ENCODE results near the gene SYT9.

SYT9 gene

GRCh38 chr11:7253800-7254199 is 2.1 kb downstream of the SYT9 start:
- H3K4me3 ChIP-seq (ENCODE audit: control insufficient read depth, low read depth, low read length), result no peak overlapping the region
- TF ChIP-seq, protein P1, sequence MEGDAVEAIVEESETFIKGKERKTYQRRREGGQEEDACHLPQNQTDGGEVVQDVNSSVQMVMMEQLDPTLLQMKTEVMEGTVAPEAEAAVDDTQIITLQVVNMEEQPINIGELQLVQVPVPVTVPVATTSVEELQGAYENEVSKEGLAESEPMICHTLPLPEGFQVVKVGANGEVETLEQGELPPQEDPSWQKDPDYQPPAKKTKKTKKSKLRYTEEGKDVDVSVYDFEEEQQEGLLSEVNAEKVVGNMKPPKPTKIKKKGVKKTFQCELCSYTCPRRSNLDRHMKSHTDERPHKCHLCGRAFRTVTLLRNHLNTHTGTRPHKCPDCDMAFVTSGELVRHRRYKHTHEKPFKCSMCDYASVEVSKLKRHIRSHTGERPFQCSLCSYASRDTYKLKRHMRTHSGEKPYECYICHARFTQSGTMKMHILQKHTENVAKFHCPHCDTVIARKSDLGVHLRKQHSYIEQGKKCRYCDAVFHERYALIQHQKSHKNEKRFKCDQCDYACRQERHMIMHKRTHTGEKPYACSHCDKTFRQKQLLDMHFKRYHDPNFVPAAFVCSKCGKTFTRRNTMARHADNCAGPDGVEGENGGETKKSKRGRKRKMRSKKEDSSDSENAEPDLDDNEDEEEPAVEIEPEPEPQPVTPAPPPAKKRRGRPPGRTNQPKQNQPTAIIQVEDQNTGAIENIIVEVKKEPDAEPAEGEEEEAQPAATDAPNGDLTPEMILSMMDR (conservative IDR thresholded peaks at IDR 0.05; ENCODE audit: control insufficient read depth, insufficient read depth, low read depth, low read length), result no peak
- DNase-seq (ENCODE audit: low read depth), result no peak

DNA sequence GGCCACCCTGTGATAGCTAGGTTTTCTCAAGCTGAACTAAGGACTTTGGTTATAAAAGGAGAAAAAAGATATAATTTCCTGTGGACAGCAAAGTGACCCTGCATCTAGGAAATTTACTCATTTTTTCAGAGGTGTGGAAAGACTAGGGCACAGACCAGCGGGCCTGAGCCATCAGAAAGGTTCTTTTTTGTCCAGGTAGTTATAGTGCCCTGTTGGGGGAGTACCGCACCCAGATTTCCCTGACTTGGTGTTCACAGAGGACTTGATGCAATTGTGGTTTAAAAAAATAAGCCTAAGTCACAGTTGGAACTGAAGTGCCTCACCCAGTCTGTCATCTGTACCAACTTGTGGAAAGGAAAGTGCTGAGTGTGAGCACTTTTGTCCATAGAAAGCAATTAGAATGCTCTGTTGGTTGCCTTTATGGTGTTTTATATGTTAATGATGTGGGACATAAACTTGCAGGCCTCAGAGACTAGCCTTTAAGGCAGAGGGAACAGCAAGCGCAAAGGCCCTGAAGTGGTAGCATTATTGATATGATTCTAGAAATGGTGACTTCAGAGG is 3.1 kb downstream of the SYT9 start:
- TF ChIP-seq, protein P1 (conservative IDR thresholded peaks at IDR 0.05; ENCODE audit: control insufficient read depth, insufficient read depth, low read depth, low read length), result no peak
- H3K4me3 ChIP-seq (ENCODE audit: control insufficient read depth, low read depth, low read length), result no peak overlapping the region
- DNase-seq (ENCODE audit: low read depth), result no peak

DNA sequence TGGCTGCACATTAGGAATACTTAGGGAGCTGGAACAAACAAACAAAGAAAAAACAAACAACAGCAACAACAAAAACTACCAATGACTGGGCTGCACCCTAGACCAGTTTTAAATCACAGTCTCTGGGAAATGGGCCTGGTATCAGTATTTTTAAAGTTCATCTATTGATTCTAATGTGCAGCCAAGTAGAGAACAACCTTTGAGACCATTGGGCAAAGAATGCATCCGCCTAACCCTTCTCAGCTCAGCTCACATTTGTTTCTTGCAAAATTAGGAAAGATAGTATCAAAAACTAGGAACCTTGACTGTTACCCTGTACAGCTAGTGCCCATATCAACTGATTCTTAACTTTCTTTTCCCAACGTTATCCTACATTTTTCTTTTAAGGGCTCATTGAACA is 5.2 kb downstream of the SYT9 start:
- no peak for DNase-seq (ENCODE audit: low read depth)
- TF ChIP-seq, protein P1 (conservative IDR thresholded peaks at IDR 0.05; ENCODE audit: control insufficient read depth, insufficient read depth, low read depth, low read length), result no peak
- no peak overlapping the region for H3K4me3 ChIP-seq (ENCODE audit: control insufficient read depth, low read depth, low read length)

GRCh38 chr11:7257724-7258123 is 6.0 kb downstream of the SYT9 start:
- DNase-seq (ENCODE audit: low read depth), result no peak
- TF ChIP-seq, protein P1 (conservative IDR thresholded peaks at IDR 0.05; ENCODE audit: control insufficient read depth, insufficient read depth, low read depth, low read length), result no peak
- no peak overlapping the region for H3K4me3 ChIP-seq (ENCODE audit: control insufficient read depth, low read depth, low read length)

DNA sequence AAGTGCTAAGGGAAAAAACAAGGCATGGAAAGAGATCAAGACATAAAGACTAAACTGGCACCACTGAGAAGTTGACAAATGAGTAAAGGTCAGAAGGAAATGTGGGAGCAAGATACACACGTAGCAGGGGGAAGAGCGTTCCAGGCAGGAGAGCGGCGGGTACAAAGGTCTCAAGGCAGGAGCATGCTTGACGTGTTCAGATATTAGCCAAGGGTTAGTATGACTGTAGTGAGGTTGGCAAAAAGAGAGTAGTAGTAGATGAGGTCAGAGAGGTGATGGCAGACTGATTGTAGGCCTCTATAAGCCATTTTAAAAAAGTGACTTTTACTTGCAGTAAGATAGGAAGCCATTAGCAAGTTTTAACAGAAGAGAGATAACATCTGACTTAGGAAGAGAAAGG is 9.9 kb downstream of the SYT9 start:
- no peak for DNase-seq (ENCODE audit: low read depth)
- no peak overlapping the region for H3K4me3 ChIP-seq (ENCODE audit: control insufficient read depth, low read depth, low read length)
- TF ChIP-seq, protein P1 (conservative IDR thresholded peaks at IDR 0.05; ENCODE audit: control insufficient read depth, insufficient read depth, low read depth, low read length), result no peak

DNA sequence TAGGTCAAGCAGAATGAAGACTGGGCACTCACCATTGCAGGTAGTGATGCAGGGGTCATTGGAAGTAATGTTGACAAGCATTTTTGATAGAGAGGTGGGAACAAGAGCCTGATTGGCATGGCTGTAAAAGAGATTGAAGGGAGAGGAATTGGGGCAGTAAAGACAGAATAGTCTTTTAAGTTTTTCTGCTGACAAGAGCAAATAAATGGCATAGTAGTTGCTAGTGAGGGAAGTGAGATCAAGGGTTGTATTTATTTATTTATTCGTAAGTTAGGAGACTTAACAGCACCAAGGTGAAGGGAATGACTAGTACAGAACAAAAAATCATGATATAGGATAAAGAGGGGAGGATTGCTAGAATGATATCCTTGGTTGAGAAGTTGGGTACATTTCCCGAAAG is 11.0 kb downstream of the SYT9 start:
- H3K4me3 ChIP-seq (ENCODE audit: control insufficient read depth, low read depth, low read length), result no peak overlapping the region
- no peak for DNase-seq (ENCODE audit: low read depth)
- TF ChIP-seq, protein P1 (conservative IDR thresholded peaks at IDR 0.05; ENCODE audit: control insufficient read depth, insufficient read depth, low read depth, low read length), result no peak

DNA sequence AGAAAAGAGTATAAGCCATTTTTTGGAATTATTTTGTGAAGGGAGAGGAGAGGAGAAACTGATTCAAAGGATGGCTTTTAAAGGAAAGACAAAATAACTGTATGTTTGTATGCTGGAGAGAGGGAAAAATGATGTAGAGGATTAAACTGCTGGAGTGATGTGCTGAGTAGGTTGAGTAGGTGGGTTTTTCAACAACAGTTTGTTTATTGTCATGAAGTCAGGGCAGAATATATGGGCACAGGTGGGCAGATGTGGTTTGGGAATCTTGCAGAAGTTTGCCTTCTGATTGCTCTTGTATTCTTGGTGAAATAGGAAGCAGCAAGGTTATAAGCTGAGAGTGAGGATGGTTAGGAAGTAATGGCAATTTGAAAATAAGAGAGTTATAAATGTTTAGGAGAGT is 12.1 kb downstream of the SYT9 start:
- TF ChIP-seq, protein P1 (conservative IDR thresholded peaks at IDR 0.05; ENCODE audit: control insufficient read depth, insufficient read depth, low read depth, low read length), result no peak
- no peak overlapping the region for H3K4me3 ChIP-seq (ENCODE audit: control insufficient read depth, low read depth, low read length)
- DNase-seq (ENCODE audit: low read depth), result no peak

Data from fibroblast of mammary gland (primary cell).